ENCODE results near the gene CACNA1C.

DNA sequence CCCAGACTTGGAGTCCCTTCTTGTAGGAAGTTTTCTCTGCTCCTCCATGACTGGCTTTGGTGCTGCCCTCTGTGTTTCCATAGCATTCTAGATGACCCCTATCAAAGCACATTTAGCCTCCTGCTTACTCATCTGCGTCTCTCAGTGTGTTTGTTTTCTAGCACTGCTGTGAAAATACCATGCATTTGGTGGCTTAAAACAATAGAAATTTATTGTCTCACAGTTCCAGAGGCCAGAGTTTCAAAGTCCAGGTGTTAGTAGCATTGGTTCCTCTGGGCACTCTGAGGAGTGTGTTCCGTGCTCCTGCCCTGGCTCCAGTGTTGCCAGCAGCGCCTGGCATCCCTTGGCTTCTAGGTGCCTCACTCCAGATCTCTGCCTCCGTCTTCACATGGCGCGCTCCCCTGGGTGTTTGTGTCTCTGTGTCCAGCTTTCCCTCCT is 86.1 kb downstream of the CACNA1C start:
- TF ChIP-seq POLR2A (IDR thresholded peaks at IDR 0.05), result no peak
- TF ChIP-seq, protein P1, sequence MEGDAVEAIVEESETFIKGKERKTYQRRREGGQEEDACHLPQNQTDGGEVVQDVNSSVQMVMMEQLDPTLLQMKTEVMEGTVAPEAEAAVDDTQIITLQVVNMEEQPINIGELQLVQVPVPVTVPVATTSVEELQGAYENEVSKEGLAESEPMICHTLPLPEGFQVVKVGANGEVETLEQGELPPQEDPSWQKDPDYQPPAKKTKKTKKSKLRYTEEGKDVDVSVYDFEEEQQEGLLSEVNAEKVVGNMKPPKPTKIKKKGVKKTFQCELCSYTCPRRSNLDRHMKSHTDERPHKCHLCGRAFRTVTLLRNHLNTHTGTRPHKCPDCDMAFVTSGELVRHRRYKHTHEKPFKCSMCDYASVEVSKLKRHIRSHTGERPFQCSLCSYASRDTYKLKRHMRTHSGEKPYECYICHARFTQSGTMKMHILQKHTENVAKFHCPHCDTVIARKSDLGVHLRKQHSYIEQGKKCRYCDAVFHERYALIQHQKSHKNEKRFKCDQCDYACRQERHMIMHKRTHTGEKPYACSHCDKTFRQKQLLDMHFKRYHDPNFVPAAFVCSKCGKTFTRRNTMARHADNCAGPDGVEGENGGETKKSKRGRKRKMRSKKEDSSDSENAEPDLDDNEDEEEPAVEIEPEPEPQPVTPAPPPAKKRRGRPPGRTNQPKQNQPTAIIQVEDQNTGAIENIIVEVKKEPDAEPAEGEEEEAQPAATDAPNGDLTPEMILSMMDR (IDR thresholded peaks at IDR 0.05), result no peak
